ENCODE results near the gene ZIC4.

Gene ZIC4

GRCh38 chr3:147356145-147356908, 50.0 kb downstream of the ZIC4 start:
- TF ChIP-seq, protein P1, sequence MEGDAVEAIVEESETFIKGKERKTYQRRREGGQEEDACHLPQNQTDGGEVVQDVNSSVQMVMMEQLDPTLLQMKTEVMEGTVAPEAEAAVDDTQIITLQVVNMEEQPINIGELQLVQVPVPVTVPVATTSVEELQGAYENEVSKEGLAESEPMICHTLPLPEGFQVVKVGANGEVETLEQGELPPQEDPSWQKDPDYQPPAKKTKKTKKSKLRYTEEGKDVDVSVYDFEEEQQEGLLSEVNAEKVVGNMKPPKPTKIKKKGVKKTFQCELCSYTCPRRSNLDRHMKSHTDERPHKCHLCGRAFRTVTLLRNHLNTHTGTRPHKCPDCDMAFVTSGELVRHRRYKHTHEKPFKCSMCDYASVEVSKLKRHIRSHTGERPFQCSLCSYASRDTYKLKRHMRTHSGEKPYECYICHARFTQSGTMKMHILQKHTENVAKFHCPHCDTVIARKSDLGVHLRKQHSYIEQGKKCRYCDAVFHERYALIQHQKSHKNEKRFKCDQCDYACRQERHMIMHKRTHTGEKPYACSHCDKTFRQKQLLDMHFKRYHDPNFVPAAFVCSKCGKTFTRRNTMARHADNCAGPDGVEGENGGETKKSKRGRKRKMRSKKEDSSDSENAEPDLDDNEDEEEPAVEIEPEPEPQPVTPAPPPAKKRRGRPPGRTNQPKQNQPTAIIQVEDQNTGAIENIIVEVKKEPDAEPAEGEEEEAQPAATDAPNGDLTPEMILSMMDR (IDR thresholded peaks at IDR 0.05; ENCODE audit: control insufficient read depth, extremely low read depth, insufficient read depth), result no peak
- no peak overlapping the region for H3K4me3 ChIP-seq (ENCODE audit: low read depth, low read length)
- no peak for DNase-seq (ENCODE audit: low read depth)

- TF ChIP-seq, protein P1 (IDR thresholded peaks at IDR 0.05; ENCODE audit: control insufficient read depth, extremely low read depth, insufficient read depth), result no peak
- DNase-seq (ENCODE audit: low read depth), result no peak
- H3K4me3 ChIP-seq (ENCODE audit: low read depth, low read length), result no peak overlapping the region
These were observed 50.6 kb downstream of the ZIC4 start for GRCh38 chr3:147355753-147356090.

DNA sequence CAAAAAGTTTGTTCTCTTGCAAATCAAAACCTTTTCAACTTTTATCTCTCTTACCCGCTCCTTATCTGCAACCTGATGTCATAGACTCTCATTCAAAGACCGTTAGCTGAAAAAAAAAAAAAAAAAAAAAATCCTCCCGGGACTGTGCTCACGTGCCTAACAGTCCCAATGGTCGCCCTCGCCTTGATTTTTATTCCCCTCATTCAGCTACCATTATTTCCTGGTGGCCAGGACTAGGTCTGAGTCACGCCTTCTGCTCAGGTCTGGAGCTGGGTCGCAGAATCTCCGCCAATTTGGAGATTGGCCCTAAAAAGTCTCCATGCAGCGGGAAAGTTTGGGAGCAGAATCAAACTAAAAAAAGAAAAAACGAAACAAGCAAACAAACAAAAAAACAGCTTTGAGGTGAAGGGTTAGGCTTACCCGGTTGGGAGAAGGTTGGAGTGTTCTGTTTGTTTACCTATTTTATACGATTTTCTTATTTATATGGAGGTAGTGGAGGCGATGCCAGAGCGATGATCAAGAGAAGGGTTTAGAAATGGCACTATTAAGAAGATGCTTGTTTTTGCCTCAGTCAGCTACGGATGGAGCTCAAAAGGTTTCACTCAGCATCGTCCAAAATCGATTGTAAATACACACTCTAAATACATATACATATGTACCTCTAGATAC, 51.1 kb downstream of the ZIC4 start:
- DNase-seq (ENCODE audit: low read depth), result no peak
- H3K4me3 ChIP-seq (ENCODE audit: low read depth, low read length), result no peak overlapping the region
- TF ChIP-seq, protein P1 (IDR thresholded peaks at IDR 0.05; ENCODE audit: control insufficient read depth, extremely low read depth, insufficient read depth), result no peak

- H3K4me3 ChIP-seq (ENCODE audit: low read depth, low read length), result no peak overlapping the region
These were observed 51.7 kb downstream of the ZIC4 start for GRCh38 chr3:147354623-147355022.

GRCh38 chr3:147351301-147351700, 55.0 kb downstream of the ZIC4 start:
- no peak for DNase-seq (ENCODE audit: low read depth)
- TF ChIP-seq, protein P1 (IDR thresholded peaks at IDR 0.05; ENCODE audit: control insufficient read depth, extremely low read depth, insufficient read depth), result no peak
- H3K4me3 ChIP-seq (ENCODE audit: low read depth, low read length), result no peak overlapping the region

More at GRCh38 chr3:147354623-147355022, 51.7 kb downstream of the ZIC4 start:
- DNase-seq (ENCODE audit: low read depth), result no peak
- TF ChIP-seq, protein P1 (IDR thresholded peaks at IDR 0.05; ENCODE audit: control insufficient read depth, extremely low read depth, insufficient read depth), result no peak

DNA sequence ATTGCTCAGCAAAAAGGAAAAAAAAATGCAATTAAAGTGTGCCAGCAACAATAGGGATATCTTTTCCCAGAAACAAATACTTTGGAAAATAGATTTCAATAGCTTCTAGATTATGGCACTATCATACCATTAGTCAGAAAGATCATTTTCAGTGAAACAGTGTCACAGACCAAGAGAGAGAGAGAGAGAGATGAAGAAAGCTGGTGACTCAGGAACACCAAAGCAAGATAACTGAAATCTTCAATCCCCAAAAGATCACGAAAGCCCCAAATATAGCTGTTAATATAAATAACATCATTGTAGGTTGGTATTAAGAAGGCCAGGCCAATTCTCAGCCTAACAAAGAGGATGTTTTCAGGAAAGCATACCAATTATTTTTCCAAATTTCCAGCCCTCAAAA, 57.4 kb downstream of the ZIC4 start:
- no peak overlapping the region for H3K4me3 ChIP-seq (ENCODE audit: low read depth, low read length)
- no peak for DNase-seq (ENCODE audit: low read depth)
- TF ChIP-seq, protein P1 (IDR thresholded peaks at IDR 0.05; ENCODE audit: control insufficient read depth, extremely low read depth, insufficient read depth), result no peak
